LNCAP (cell line): Measurements from ENCODE around the gene SQSTM1.

ENCODE experiments used
- CTCF ChIP-seq: fragments of 450-650 bp; IDR thresholded peaks from 2 replicates; pipeline ENCODE4 v1.5.1; 2017; ENCODE audit warnings: mild to moderate bottlenecking

The SQSTM1 gene

GRCh38 chr5:179777909-179778308, 42.8 kb upstream of the SQSTM1 start:
- no peak for TF ChIP-seq CTCF

- no peak for TF ChIP-seq CTCF
Observed at GRCh38 chr5:179778591-179778990, 42.1 kb upstream of the SQSTM1 start.

GRCh38 chr5:179779826-179780225, 40.9 kb upstream of the SQSTM1 start:
- TF ChIP-seq CTCF, result no peak

GRCh38 chr5:179780362-179780761, 40.3 kb upstream of the SQSTM1 start:
- TF ChIP-seq CTCF, result no peak

GRCh38 chr5:179781846-179782245, 38.9 kb upstream of the SQSTM1 start:
- TF ChIP-seq CTCF, result no peak

- TF ChIP-seq CTCF, result no peak
Observed at GRCh38 chr5:179783128-179783527, 37.6 kb upstream of the SQSTM1 start.

GRCh38 chr5:179786861-179787260, 33.8 kb upstream of the SQSTM1 start:
- TF ChIP-seq CTCF, result no peak

- TF ChIP-seq CTCF, result no peak
Observed at GRCh38 chr5:179788193-179788854, 32.4 kb upstream of the SQSTM1 start.
